ENCODE data around the gene SLC35F2. TPM values are rescaled to one million over a fixed set of nuclear protein-coding genes. Genes with fewer than 3 reads are reported as not detected.

SLC35F2 gene
- total RNA-seq, result 10 to 100 TPM in 1 of 2 donors, 1 to 10 TPM in 1; 5.2 to 12.0 TPM

GRCh38 chr11:107858217-107859070, at the start of gene SLC35F2:
Gene SLC35F2 (minus strand): TSS chr11:107858787. CDS start chr11:107858767, 20 bp downstream.

Other genes with a start within 250 kb of the SLC35F2 start
- gene SLN, start 146.7 kb downstream of the SLC35F2 start, total RNA-seq, result not detected
- 1 to 10 TPM in 1 of 2 donors, under 1 TPM in 1; 0.69 to 2.3 TPM for gene RAB39A, start 69.7 kb upstream of the SLC35F2 start, total RNA-seq
- 10 to 100 TPM; 27.5 to 31.3 TPM for gene CUL5, start 150.1 kb upstream of the SLC35F2 start, total RNA-seq